GM13977 (cell line): ENCODE results near the gene NPRL2.

Experiments used
- DNase-seq: peaks from one replicate; pipeline ENCODE4 v3.0.0; 2012; ENCODE audit warnings: low spot score
- in situ Hi-C: fragments of 300-500 bp; cut with MboI; formaldehyde crosslinking; loops from one replicate; pipeline ENCODE4 v1.12.0; 2022; ENCODE audit warnings: low sequenced_read_pairs, low pct_unique_long_range_greater_than_20kb, mixed read lengths, inconsistent platforms; ENCODE audit not compliant: unreplicated experiment
- TF ChIP-seq, protein P1 (sequence below): IDR thresholded peaks from 2 replicates; pipeline ENCODE4 v1.5.1; 2012; ENCODE audit warnings: mild to moderate bottlenecking, control low read depth; ENCODE audit not compliant: insufficient read depth; ENCODE audit errors: extremely low read depth, missing control alignments

NPRL2 gene

DNA sequence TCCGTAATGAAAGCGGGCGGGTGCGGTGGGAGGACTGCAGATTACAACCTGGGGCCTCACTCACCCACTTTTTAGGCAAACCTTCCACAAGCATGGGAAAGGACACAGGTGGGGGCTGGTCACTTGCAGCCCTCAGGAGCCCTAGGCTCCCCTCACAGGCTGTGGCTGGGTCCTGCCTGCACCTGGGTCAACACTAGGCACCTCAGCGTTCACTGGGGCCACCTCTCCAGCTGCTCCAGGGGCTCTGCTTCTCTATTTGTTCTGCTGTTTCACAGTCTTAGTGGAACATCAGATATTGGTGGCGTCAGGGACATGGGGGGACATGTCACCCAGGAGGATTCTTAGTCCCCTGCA is 38.8 kb upstream of the NPRL2 start:
- no peak for DNase-seq
- in situ Hi-C loops, result no loop called here
- TF ChIP-seq, protein P1, sequence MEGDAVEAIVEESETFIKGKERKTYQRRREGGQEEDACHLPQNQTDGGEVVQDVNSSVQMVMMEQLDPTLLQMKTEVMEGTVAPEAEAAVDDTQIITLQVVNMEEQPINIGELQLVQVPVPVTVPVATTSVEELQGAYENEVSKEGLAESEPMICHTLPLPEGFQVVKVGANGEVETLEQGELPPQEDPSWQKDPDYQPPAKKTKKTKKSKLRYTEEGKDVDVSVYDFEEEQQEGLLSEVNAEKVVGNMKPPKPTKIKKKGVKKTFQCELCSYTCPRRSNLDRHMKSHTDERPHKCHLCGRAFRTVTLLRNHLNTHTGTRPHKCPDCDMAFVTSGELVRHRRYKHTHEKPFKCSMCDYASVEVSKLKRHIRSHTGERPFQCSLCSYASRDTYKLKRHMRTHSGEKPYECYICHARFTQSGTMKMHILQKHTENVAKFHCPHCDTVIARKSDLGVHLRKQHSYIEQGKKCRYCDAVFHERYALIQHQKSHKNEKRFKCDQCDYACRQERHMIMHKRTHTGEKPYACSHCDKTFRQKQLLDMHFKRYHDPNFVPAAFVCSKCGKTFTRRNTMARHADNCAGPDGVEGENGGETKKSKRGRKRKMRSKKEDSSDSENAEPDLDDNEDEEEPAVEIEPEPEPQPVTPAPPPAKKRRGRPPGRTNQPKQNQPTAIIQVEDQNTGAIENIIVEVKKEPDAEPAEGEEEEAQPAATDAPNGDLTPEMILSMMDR, result no peak

DNA sequence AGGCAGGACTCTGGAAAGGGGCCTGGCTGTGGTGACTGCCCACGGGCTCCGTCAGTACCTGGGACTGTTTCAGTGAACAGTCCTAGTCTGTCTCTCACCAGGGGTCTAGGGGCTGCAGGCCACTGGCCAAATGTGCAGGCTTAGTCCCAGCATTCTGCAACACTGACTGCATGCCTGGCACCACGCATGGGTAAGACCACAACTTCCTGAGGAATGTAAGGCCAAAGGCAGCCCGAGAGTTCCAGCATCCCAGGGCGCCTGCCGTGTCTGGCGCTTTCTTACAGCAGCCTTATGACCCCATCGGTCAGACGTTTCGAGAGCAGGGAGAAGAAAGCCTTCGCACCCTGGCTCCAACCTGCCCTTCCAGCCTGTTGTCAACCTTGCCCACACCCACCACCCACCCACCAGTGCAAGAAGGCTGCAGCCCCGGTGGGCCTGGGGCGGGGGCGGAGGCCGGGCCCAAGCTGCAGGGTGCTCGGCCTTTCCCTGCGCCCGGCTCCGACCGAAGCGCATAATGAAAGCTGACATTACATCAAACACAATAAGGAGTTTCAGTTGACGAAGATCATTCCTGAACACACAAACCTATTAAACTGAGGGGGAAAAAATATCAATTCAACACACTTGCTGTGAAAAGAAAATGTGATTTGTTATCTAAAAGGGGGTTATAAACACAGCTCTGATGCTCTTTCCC is 38.3 kb upstream of the NPRL2 start:
- DNase-seq, result no peak
- TF ChIP-seq, protein P1, result no peak
- in situ Hi-C loops, result no loop called here

DNA sequence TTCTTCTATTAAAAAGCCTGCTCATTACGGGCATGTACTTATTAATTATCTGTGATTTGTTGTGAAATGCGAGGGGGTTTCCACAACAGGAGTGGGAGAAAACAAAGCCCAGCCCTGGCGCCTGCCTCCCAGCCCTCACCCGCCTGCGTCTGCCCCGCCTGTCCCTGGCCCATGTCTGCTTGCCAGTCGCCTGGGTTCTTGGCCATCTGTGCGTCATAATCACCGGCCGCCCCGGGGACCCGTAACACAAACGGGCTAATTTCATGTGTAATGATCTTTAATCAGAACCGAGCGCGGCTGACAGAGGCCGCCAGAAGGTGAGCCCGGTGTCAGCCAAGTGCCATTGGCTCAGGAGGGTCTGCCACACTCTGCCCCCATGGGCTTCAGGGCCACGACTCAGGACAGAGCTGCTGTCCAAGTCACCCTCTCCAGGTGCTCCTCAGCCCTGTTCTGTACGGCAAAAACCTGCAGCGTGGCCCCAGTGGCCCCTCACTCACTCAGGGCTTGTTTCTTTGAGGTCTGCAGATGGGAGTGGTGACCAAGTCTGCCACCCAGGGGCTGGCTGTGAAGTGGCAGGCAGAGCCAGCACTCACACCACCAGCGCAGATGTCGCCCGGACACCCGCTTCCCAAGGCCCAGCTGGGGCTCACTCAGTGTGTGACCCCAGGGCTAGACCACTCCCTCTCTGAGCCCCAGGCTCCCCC is 37.6 kb upstream of the NPRL2 start:
- TF ChIP-seq, protein P1, result peak; percentile 26
- DNase-seq, result no peak
- in situ Hi-C loops, result no loop called here

DNA sequence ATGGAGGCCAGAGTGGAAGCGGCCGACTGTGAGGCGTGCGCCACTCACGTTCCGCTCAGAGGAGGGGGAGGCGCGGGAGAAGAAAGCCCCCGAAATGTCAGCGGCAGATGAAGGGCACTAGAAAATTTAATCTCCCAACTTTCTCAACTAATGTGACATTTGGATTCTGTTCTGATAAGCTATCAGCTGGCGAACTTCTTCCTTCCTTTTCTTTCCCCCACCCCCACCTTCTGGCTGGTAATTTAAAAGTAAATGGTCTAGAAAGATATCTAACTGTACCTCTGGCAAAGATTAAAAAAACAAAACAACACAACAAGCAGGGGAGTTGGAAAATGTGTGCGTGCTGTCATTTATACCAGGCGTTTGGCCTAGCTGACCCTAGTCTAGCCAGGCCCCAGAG is 35.2 kb upstream of the NPRL2 start:
- DNase-seq, result no peak
- in situ Hi-C loops, result no loop called here
- TF ChIP-seq, protein P1, result no peak

DNA sequence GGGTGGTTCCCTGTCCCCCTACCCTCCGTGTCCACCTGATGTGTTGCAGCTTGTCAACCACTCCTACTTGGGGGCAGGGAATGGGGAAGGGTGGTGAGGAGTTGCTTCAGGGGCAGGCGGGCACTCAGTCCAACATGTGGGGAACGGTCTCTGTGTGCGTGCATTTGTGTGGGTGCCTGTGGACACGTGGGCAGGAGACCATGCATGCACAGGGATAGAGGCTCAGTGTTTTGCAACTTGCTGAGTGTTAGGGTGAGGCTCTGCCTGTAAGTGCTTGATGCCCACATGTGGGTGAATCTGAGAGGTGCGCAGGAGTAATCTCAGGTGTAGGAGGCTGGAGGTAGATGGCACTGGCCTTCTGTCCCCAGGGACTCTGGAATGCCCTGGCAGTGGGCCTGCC is 33.2 kb upstream of the NPRL2 start:
- no peak for DNase-seq
- in situ Hi-C loops, result no loop called here
- TF ChIP-seq, protein P1, result no peak

DNA sequence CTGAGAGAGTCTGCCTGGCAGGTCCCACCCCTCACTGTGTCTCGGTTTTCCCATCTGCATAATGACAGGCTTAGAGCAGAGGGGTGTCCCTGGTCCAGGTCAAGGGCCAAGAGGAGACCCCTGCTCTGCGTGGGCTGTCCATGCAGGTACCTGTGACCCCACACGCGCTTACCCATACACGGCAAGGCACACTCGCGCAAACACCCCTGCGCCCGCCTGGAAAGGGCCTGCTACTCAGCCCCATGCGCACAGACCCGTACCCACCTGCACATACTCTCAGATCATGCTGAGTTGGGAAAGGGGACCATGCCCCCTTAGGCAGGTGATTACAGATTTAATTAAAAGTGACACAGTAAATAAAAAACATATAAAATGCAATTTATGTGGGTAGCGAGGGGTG is 32.1 kb upstream of the NPRL2 start:
- no peak for DNase-seq
- TF ChIP-seq, protein P1, result no peak
- in situ Hi-C loops, result no loop called here

DNA sequence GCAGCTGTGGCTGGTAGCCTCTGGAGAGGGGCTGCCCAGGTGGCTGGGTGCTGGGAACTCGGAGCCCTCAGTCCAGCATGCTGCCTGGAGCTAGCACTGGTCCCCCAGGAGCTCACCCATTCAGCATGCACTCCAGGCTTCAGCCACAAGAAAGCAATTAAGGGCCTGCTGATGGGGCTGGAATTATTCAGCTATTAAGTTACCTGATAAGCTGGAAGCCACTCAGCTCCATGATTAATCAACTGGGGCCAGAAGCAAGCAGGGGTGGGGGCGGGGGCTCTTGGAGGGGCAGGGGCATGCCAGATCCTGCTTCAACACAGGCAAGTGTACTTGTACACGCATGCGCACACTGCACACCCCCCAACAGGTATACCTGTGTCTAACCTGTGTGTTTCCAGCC is 30.8 kb upstream of the NPRL2 start:
- TF ChIP-seq, protein P1, result no peak
- DNase-seq, result no peak
- in situ Hi-C loops, result no loop called here
